Breast epithelium (tissue), 4 donors: ENCODE data around the gene SAMSN1. TPM values are rescaled to one million over a fixed set of nuclear protein-coding genes. Genes with fewer than 3 reads are reported as not detected.

ENCODE experiments used
- DNase-seq, 2 donors: peaks; one replicate each; pipeline ENCODE4 v3.0.0-alpha.2; 2019; ENCODE audit warnings: low spot score in 2 of 2
- H3K27ac ChIP-seq, 2 donors: fragments of 200-600 bp; sonication (generic) in 1 of 2; one replicate each; pipeline ENCODE4 v1.5.1; 2016 to 2019; ENCODE audit warnings: mild to moderate bottlenecking in 1 of 2
- H3K27me3 ChIP-seq, 2 donors: fragments of 200-600 bp; sonication (generic) in 1 of 2; one replicate each; pipeline versions ENCODE4 v1.5.1 to v1.6.0; 2017 to 2019; ENCODE audit warnings: control low read depth in 1 of 2, mild to moderate bottlenecking in 1 of 2
- H3K36me3 ChIP-seq: fragments of 200-600 bp; one replicate; pipeline ENCODE4 v1.5.1; 2019
- H3K4me1 ChIP-seq, 2 donors: fragments of 200-600 bp; sonication (generic); one replicate each; pipeline ENCODE4 v1.5.1; 2016 to 2019; ENCODE audit warnings: control low read depth in 1 of 2
- H3K4me3 ChIP-seq, 3 donors: fragments of 200-600 bp; sonication (generic); 1 replicate in 2 of 3; 2 replicates in 1 of 3; pipeline ENCODE4 v1.5.1; 2016 to 2019; ENCODE audit warnings: mild to moderate bottlenecking in 3 of 3, moderate library complexity in 2 of 3
- H3K9me3 ChIP-seq, 2 donors: fragments of 200-600 bp; sonication (generic) in 1 of 2; one replicate each; pipeline ENCODE4 v1.5.1; 2016 to 2019; ENCODE audit warnings: control low read depth in 1 of 2
- POLR2A ChIP-seq: fragments of 450-650 bp; IDR thresholded peaks from one replicate; pipeline ENCODE4 v1.6.1; 2016; ENCODE audit warnings: antibody characterized with exemption, mild to moderate bottlenecking, moderate library complexity
- POLR2AphosphoS5 ChIP-seq, 3 donors: sonication (generic); formaldehyde crosslinking; IDR thresholded peaks; one replicate each; pipeline ENCODE4 v1.6.1; 2017; ENCODE audit warnings: antibody characterized with exemption in 3 of 3
- intact Hi-C: fragments of 100-400 bp; cut with DNase I; formaldehyde crosslinking; loops from one replicate; pipeline ENCODE4 v1.15.1; 2023; ENCODE audit warnings: low total_unique reads
- total RNA-seq, 3 donors: library from RNA; depleted of rRNA; stranded (reverse); fragments of >200 nt; gene quantifications; one replicate each; pipeline ENCODE4 v1.1.0, GENCODE V29; 2016
- TF ChIP-seq, protein P1 (sequence below), 3 donors: fragments of 450-650 bp; IDR thresholded peaks; one replicate each; pipeline ENCODE4 v1.5.1; 2016 to 2017; ENCODE audit warnings: antibody characterized with exemption in 3 of 3, mild to moderate bottlenecking in 3 of 3, moderate library complexity in 3 of 3

SAMSN1 gene
- total RNA-seq, 3 donors from 2014 or later, result 7.5 to 15.4 (median 11.4) TPM

DNA sequence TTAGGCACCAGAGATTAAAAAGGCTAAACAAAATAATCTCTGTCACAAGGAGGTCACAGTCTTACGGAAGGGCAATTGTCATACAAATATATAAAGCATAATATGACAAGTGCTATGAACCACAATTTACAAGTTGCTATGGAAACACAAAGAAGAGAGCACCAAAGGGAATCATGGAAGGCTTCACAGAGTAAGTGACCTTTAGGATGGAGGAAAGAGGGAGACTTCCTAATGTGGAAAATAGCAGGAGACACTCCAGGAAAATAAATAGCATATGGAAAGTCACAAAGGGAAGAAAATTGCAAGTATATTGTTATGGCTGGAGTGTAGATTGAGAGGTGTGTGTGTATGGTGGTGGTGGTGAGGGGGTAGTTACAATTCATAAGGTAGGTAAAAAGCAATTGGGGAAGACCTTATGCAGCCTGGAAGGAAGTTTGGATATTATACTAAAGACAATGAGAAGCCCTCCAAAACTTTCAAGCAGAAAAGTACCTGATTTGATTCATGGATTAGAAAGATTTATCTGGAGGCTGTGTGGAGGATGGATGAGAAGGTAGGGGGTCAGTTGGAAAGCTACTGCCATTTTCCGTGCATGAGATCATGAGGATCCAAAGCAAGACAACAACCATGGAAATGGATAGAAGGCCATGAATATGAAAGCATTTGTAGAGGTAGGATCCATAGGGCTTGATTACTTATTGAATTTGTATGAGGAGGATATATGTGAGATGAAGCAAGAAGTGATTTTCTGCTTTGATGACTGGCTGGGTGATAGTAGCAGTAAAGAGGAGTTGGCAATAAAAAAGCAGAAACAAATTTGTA is 61.7 kb downstream of the SAMSN1 start:
- no peak for DNase-seq
- Histone ChIP-seq H3K9me3 (no peaks in the 10 kb centered on the region), H3K27me3 (no peaks in the 10 kb centered on the region), H3K4me1 (no peaks in the 10 kb centered on the region), H3K27ac (no peak overlapping the region), H3K36me3 (no peaks in the 10 kb centered on the region), H3K4me3 (no peak overlapping the region)
- TF ChIP-seq POLR2A, result no peak
- TF ChIP-seq, protein P1, sequence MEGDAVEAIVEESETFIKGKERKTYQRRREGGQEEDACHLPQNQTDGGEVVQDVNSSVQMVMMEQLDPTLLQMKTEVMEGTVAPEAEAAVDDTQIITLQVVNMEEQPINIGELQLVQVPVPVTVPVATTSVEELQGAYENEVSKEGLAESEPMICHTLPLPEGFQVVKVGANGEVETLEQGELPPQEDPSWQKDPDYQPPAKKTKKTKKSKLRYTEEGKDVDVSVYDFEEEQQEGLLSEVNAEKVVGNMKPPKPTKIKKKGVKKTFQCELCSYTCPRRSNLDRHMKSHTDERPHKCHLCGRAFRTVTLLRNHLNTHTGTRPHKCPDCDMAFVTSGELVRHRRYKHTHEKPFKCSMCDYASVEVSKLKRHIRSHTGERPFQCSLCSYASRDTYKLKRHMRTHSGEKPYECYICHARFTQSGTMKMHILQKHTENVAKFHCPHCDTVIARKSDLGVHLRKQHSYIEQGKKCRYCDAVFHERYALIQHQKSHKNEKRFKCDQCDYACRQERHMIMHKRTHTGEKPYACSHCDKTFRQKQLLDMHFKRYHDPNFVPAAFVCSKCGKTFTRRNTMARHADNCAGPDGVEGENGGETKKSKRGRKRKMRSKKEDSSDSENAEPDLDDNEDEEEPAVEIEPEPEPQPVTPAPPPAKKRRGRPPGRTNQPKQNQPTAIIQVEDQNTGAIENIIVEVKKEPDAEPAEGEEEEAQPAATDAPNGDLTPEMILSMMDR (IDR thresholded peaks at IDR 0.05), result no peak
- no peak for TF ChIP-seq POLR2AphosphoS5 (IDR thresholded peaks at IDR 0.05)
- intact Hi-C loops, result no loop called here

DNA sequence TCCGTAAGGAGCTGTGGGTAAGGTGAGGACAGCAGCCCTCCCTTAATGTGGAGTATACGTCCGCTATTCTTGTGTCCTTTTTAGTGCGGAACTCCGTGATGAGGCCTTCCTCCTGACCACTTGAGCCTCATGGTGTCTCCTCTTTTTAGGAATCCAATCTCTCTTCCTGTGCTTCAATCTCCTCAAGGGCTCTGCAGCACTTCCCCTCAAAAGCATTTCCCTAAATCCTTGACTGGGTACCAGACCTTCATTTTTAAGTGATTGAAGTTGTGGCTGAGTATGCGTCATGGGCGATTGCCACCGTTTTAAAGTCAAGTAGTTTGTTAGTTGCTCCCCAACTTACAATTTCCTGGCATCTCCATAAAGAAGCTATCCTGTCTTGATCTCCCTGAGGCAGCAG is 62.8 kb downstream of the SAMSN1 start:
- H3K27ac ChIP-seq, result no peak overlapping the region
- H3K36me3 ChIP-seq, result no peaks in the 10 kb centered on the region
- intact Hi-C loops, result no loop called here
- no peak overlapping the region for H3K4me3 ChIP-seq
- H3K9me3 ChIP-seq, result no peaks in the 10 kb centered on the region
- H3K4me1 ChIP-seq, result no peaks in the 10 kb centered on the region
- DNase-seq, result no peak
- TF ChIP-seq, protein P1 (IDR thresholded peaks at IDR 0.05), result no peak
- TF ChIP-seq POLR2AphosphoS5 (IDR thresholded peaks at IDR 0.05) (no peak), POLR2A (no peak)
- no peaks in the 10 kb centered on the region for H3K27me3 ChIP-seq

DNA sequence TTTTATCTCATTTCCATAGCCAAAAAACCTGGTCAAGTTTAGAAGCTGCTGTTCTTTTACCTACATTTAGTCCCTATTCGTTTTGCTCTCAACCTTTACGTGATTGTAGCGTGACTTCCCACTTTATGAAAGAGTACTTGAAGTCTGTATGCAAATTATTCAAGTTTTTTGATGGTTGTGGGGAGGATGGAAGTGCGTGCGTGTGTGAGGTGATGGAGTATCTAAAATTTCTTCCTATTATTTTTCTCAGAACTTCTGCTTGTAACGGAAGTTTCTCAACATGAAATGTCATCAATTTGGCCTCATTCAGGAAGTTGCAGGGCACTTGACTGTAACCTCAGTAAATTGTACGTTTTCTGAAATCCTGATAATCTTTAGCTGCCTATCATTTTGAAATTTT is 64.0 kb downstream of the SAMSN1 start:
- no peaks in the 10 kb centered on the region for H3K36me3 ChIP-seq
- no peak overlapping the region for H3K27ac ChIP-seq
- no peaks in the 10 kb centered on the region for H3K4me1 ChIP-seq
- intact Hi-C loops, result no loop called here
- TF ChIP-seq POLR2AphosphoS5 (IDR thresholded peaks at IDR 0.05) (no peak), POLR2A (no peak)
- TF ChIP-seq, protein P1 (IDR thresholded peaks at IDR 0.05), result no peak
- H3K4me3 ChIP-seq, result no peak overlapping the region
- H3K27me3 ChIP-seq, result no peaks in the 10 kb centered on the region
- DNase-seq, result no peak
- H3K9me3 ChIP-seq, result no peaks in the 10 kb centered on the region

DNA sequence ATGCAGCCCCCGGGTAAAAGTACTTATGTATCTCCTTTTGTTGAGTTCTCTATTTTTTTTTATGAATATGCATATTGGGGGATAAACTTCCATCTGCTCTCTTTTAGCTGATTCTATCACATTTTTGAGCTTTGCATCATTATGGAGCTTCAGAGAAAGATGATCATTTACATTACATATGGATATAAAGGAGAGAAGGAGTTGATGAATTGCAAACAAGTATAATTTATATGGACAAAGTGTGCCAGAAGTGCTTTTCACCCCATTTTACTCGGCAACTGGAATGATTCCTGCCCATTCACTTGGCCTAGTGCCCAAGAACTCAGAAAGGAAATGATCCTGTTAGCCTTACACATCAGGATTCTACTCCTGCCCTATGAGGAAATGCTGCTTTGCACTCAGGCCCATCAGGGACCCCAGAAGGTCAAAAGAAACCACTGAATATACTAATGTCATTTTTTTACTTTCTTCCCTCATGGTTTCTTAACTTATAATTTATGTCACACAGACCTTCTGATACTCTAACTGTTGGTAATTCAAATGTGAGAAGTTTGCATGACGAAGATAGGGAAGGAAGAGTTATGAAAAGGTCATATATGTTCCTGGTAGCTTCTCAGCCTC is 65.6 kb downstream of the SAMSN1 start:
- H3K27ac ChIP-seq, result no peak overlapping the region
- no peaks in the 10 kb centered on the region for H3K4me1 ChIP-seq
- H3K9me3 ChIP-seq, result no peaks in the 10 kb centered on the region
- no peaks in the 10 kb centered on the region for H3K27me3 ChIP-seq
- H3K4me3 ChIP-seq, result no peak overlapping the region
- TF ChIP-seq POLR2AphosphoS5 (IDR thresholded peaks at IDR 0.05), result no peak
- TF ChIP-seq POLR2A, result no peak
- TF ChIP-seq, protein P1 (IDR thresholded peaks at IDR 0.05), result no peak
- no peaks in the 10 kb centered on the region for H3K36me3 ChIP-seq
- intact Hi-C loops, result no loop called here
- no peak for DNase-seq

DNA sequence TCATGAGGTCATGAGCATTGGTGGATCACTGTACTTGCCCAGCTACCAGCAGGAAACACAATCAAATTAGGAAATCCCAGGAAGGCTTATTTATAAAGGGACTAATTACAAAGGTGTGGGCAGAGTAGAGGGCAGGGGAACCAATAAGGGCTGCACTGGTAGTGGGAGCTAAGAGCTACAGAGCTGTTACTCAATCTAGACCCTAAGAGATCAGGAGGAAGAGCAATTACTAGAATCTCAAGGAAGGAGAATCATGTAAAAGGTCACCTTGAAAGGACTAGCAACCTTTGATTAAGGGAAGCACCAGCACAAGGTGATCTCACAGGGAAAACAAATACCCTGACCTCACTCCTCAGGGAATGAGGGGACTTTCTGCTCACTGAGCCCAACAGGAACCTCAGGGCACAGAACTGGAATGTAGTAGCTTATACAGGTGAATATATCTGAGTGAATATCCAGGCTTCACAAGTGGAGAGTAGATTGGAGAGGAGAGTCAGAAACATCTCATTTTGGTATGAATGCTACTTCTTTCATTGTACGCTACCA is 66.8 kb downstream of the SAMSN1 start:
- Histone ChIP-seq H3K36me3 (no peaks in the 10 kb centered on the region), H3K9me3 (no peaks in the 10 kb centered on the region), H3K4me1 (no peaks in the 10 kb centered on the region), H3K27ac (no peak overlapping the region), H3K4me3 (no peak overlapping the region), H3K27me3 (no peaks in the 10 kb centered on the region)
- intact Hi-C loops, result no loop called here
- no peak for DNase-seq
- TF ChIP-seq POLR2A (no peak), POLR2AphosphoS5 (IDR thresholded peaks at IDR 0.05) (no peak)
- TF ChIP-seq, protein P1 (IDR thresholded peaks at IDR 0.05), result no peak
